ENCODE data around the gene NRCAM. TPM values are rescaled to one million over a fixed set of nuclear protein-coding genes. Genes with fewer than 3 reads are reported as not detected.

NRCAM gene
- total RNA-seq, 2 experiments from 2014 or later: 0.60 to 1.0 TPM

DNA sequence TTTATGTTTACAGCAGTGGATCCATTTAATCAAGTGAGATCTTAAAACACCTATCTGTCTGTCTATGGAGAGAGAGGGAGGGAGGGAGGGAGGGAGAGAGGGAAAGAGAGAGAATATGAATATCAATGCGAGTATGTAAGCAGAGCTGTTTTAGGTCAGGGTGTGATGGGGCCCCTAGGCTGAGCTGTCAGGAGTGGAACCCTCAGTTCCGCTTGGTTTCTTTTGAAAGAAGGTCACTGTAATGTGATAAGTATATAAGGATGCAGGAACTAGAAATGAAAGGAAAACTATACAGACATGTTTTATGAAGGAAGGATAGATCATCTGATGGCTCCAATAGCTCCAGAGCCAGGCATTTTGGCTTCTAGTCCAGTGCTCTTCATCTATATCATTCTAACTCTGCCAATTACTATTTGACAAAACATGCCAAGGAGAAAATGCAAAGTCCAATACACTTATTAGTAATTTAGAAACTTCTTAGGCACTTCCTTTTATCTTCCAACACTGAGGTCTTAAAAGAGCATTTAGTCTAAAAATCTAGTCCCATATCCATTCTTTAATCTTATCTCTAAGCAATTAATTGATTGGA, 70.3 kb downstream of the NRCAM start:
- Mint-ChIP-seq H3K36me3 (ENCODE audit: low read depth) (no peaks in the 10 kb centered on the region), H3K9me3 (ENCODE audit: low read depth) (peaks cover 2% of the 10 kb centered on the region), H3K4me3 (no peak overlapping the region), H3K27me3 (peaks cover 4% of the 10 kb centered on the region), H3K27ac (no peak overlapping the region), H3K4me1 (no peaks in the 10 kb centered on the region)
- DNase-seq: no peak
- no peak for ATAC-seq
- ChIA-PET POLR2A (no interaction called here), CTCF (interaction anchor here (0.6 kb wide), 1 partner anchor 23 kb away, joined by 3 read pairs; no protein-coding TSS in a partner anchor)
- intact Hi-C loops (cut with DNase I, micrococcal nuclease): loop anchor here in 1 of 2 experiments (2.0 kb wide), 1 partner anchor 111 kb away; no protein-coding TSS in a partner anchor

GRCh38 chr7:108384716-108385483, 71.3 kb downstream of the NRCAM start:
- POLR2A ChIA-PET: no interaction called here
- no peaks in the 10 kb centered on the region for H3K36me3 Mint-ChIP-seq (ENCODE audit: low read depth)
- intact Hi-C loops (cut with DNase I, micrococcal nuclease): loop anchor here in 1 of 2 experiments (2.0 kb wide), 1 partner anchor 112 kb away; no protein-coding TSS in a partner anchor

DNA sequence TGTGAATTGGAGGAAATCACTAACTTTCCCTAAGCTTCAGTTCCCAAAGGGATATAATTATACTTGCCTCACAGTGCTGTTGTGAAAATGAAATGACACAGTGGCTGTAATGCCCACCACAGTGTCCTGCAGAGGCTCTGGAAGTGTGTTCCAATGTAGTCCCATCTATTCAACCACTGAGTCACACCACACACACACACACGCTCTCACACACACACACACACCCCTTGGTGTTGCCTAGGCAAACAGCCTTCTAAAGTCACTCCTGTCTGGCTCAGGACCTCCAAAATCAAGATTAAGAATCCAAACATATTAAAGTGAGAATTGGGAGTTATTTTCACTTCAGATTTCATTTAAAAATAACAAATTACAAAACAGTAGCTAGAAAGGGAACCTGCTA, 73.3 kb downstream of the NRCAM start:
- Mint-ChIP-seq H3K36me3 (ENCODE audit: low read depth) (no peaks in the 10 kb centered on the region), H3K9me3 (ENCODE audit: low read depth) (no peaks in the 10 kb centered on the region), H3K4me1 (no peaks in the 10 kb centered on the region), H3K27me3 (peaks cover 6% of the 10 kb centered on the region), H3K27ac (no peak overlapping the region), H3K4me3 (no peak overlapping the region)
- DNase-seq (no peak), ATAC-seq (no peak)
- intact Hi-C loops (cut with DNase I, micrococcal nuclease): no loop called here
- CTCF ChIA-PET: interaction anchor here (0.6 kb wide), 1 partner anchor 116 kb away, joined by 3 read pairs; no protein-coding TSS in a partner anchor
- POLR2A ChIA-PET: no interaction called here

More at GRCh38 chr7:108384716-108385483, 71.3 kb downstream of the NRCAM start:
- H3K27me3 Mint-ChIP-seq: peaks cover 4% of the 10 kb centered on the region
- DNase-seq: no peak
- ATAC-seq: peak; percentile 81
- no peak overlapping the region for H3K27ac Mint-ChIP-seq
- H3K4me3 Mint-ChIP-seq: no peak overlapping the region
- CTCF ChIA-PET: interaction anchor here (0.6 to 1.4 kb wide), 3 partner anchors 24 to 227 kb away, joined by 3 to 4 read pairs (median 3); no protein-coding TSS in a partner anchor
- no peaks in the 10 kb centered on the region for H3K9me3 Mint-ChIP-seq (ENCODE audit: low read depth)
- no peaks in the 10 kb centered on the region for H3K4me1 Mint-ChIP-seq

GRCh38 chr7:108380517-108380916, 75.7 kb downstream of the NRCAM start:
- intact Hi-C loops (cut with DNase I, micrococcal nuclease): no loop called here
- Mint-ChIP-seq H3K27me3 (peaks cover 6% of the 10 kb centered on the region), H3K9me3 (ENCODE audit: low read depth) (no peaks in the 10 kb centered on the region), H3K4me1 (no peaks in the 10 kb centered on the region), H3K36me3 (ENCODE audit: low read depth) (no peaks in the 10 kb centered on the region), H3K4me3 (no peak overlapping the region), H3K27ac (no peak overlapping the region)
- no peak for DNase-seq
- CTCF ChIA-PET: interaction anchor here (0.6 kb wide), 1 partner anchor 393 kb away, joined by 5 read pairs; no protein-coding TSS in a partner anchor
- POLR2A ChIA-PET: no interaction called here
- no peak for ATAC-seq

DNA sequence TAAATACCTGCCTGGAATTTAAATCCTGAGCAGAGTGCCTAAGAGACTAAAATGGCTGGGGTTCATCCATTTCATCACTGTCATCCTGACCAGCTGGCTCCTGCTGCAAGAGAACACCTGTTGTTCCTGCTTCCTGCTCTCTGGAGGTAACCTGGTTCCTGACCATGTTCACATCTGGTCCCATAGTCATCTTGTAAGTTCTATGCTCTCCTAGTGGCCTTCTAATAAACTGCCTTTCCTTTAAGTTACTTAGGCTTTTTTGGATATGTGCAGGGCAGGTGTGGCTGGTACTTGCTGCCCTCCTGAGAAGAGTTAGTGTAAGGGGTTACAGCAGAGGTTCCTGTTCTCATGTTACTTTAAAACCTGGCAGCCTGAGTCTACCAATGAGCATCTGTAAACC, 80.0 kb downstream of the NRCAM start:
- POLR2A ChIA-PET: no interaction called here
- Mint-ChIP-seq H3K36me3 (ENCODE audit: low read depth) (no peaks in the 10 kb centered on the region), H3K27me3 (peaks cover 2% of the 10 kb centered on the region), H3K4me3 (no peak overlapping the region), H3K4me1 (no peaks in the 10 kb centered on the region), H3K27ac (no peak overlapping the region), H3K9me3 (ENCODE audit: low read depth) (no peaks in the 10 kb centered on the region)
- intact Hi-C loops (cut with DNase I, micrococcal nuclease): no loop called here
- ATAC-seq (no peak), DNase-seq (no peak)
- CTCF ChIA-PET: interaction anchor here (0.5 kb wide), 1 partner anchor 15 kb away, joined by 3 read pairs; no protein-coding TSS in a partner anchor

DNA sequence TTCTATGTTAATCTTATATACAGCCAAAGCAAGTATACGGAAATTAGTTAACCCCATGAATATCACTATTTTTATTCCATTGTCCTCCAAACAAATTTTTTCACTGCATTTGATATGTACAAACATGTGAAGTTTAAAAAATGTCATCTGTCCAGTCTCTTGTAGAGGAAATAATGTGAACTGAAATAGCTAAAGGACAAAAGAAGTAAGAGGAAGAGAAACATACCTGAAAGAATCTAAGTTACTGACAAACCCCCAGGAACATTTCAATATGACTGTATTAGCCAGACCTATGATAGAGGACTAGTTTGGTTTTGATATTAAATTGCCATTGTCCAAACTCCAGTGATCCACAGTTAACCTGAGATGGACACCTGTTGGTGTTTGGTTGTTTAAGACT, 80.6 kb downstream of the NRCAM start:
- Mint-ChIP-seq H3K4me3 (no peak overlapping the region), H3K36me3 (ENCODE audit: low read depth) (no peaks in the 10 kb centered on the region), H3K27me3 (peaks cover 2% of the 10 kb centered on the region), H3K4me1 (no peaks in the 10 kb centered on the region), H3K9me3 (ENCODE audit: low read depth) (no peaks in the 10 kb centered on the region), H3K27ac (no peak overlapping the region)
- ChIA-PET CTCF (interaction anchor here (0.5 to 1.1 kb wide), 2 partner anchors 14 to 82 kb away, joined by 3 read pairs; no protein-coding TSS in a partner anchor), POLR2A (no interaction called here)
- ATAC-seq (no peak), DNase-seq (no peak)
- intact Hi-C loops (cut with DNase I, micrococcal nuclease): no loop called here

- H3K27me3 Mint-ChIP-seq: peaks cover 2% of the 10 kb centered on the region
- intact Hi-C loops (cut with DNase I, micrococcal nuclease): no loop called here
These were observed 81.3 kb downstream of the NRCAM start for GRCh38 chr7:108374899-108375298.

GRCh38 chr7:108372618-108373017, 83.6 kb downstream of the NRCAM start:
- Mint-ChIP-seq H3K27ac (no peak overlapping the region), H3K9me3 (ENCODE audit: low read depth) (no peaks in the 10 kb centered on the region), H3K4me1 (no peaks in the 10 kb centered on the region), H3K27me3 (no peaks in the 10 kb centered on the region), H3K4me3 (no peak overlapping the region), H3K36me3 (ENCODE audit: low read depth) (no peaks in the 10 kb centered on the region)
- intact Hi-C loops (cut with DNase I, micrococcal nuclease): no loop called here
- POLR2A ChIA-PET: no interaction called here
- CTCF ChIA-PET: no interaction called here
- DNase-seq (no peak), ATAC-seq (no peak)

More at GRCh38 chr7:108374899-108375298, 81.3 kb downstream of the NRCAM start:
- no peaks in the 10 kb centered on the region for H3K9me3 Mint-ChIP-seq (ENCODE audit: low read depth)
- H3K36me3 Mint-ChIP-seq (ENCODE audit: low read depth): no peaks in the 10 kb centered on the region
- H3K4me3 Mint-ChIP-seq: no peak overlapping the region
- ChIA-PET CTCF (interaction anchor here (1.1 kb wide), 1 partner anchor 81 kb away, joined by 3 read pairs; no protein-coding TSS in a partner anchor), POLR2A (no interaction called here)
- DNase-seq (no peak), ATAC-seq (no peak)
- H3K27ac Mint-ChIP-seq: no peak overlapping the region
- H3K4me1 Mint-ChIP-seq: no peaks in the 10 kb centered on the region

DNA sequence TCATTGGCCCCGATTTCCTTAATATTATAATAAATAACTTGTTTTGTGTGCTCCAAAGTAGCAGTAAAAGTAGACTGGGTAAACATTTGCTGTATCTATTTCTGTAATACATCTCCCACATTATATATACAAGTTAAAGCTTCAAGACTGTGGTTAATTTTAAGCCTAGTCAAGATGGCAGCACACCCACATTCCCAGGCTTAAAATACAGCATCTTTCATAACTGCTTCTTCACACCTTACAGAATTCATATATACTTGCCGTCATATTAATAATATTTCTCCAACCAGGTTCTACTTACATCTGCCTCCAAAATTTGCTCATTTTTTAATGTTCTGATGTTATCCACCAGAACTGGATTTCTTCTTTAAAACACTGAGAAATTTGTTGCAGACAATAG, 85.6 kb downstream of the NRCAM start:
- Mint-ChIP-seq H3K36me3 (ENCODE audit: low read depth) (no peaks in the 10 kb centered on the region), H3K4me3 (no peak overlapping the region), H3K27me3 (no peaks in the 10 kb centered on the region), H3K9me3 (ENCODE audit: low read depth) (no peaks in the 10 kb centered on the region), H3K4me1 (no peaks in the 10 kb centered on the region), H3K27ac (no peak overlapping the region)
- intact Hi-C loops (cut with DNase I, micrococcal nuclease): no loop called here
- ATAC-seq: no peak
- DNase-seq: no peak
- POLR2A ChIA-PET: no interaction called here
- CTCF ChIA-PET: no interaction called here

DNA sequence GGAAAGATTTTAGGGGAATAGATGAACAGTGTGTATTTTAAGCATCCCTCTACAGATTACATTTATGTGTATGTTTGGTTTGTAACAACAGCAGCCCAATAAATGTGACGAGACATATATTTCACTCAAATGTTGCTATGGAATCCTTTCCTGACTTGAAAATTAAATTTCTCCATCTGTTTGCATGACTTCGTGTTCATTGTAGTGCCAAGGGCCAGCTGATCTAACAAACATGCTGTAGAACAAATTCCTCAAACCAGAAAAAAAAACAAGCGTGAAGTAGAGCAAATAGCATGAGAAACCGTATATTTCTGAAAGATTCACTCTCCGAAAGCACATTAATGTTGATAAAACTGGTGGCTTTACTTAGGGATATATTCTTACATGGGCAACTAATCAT, 87.8 kb downstream of the NRCAM start:
- Mint-ChIP-seq H3K9me3 (ENCODE audit: low read depth) (no peaks in the 10 kb centered on the region), H3K27ac (no peak overlapping the region), H3K4me3 (no peak overlapping the region), H3K36me3 (ENCODE audit: low read depth) (no peaks in the 10 kb centered on the region), H3K4me1 (no peaks in the 10 kb centered on the region), H3K27me3 (no peaks in the 10 kb centered on the region)
- intact Hi-C loops (cut with DNase I, micrococcal nuclease): loop anchor here in 1 of 2 experiments (5.0 kb wide), 1 partner anchor 44 kb away; no protein-coding TSS in a partner anchor
- DNase-seq: no peak
- POLR2A ChIA-PET: no interaction called here
- ATAC-seq: no peak
- CTCF ChIA-PET: no interaction called here

GRCh38 chr7:108367946-108368345, 88.3 kb downstream of the NRCAM start:
- DNase-seq (no peak), ATAC-seq (no peak)
- CTCF ChIA-PET: interaction anchor here (0.6 kb wide), 1 partner anchor 706 kb away, joined by 3 read pairs; no protein-coding TSS in a partner anchor
- Mint-ChIP-seq H3K4me3 (no peak overlapping the region), H3K9me3 (ENCODE audit: low read depth) (no peaks in the 10 kb centered on the region), H3K4me1 (no peaks in the 10 kb centered on the region), H3K27me3 (no peaks in the 10 kb centered on the region), H3K27ac (no peak overlapping the region), H3K36me3 (ENCODE audit: low read depth) (no peaks in the 10 kb centered on the region)
- POLR2A ChIA-PET: no interaction called here
- intact Hi-C loops (cut with DNase I, micrococcal nuclease): loop anchor here in 1 of 2 experiments (5.0 kb wide), 1 partner anchor 44 kb away; no protein-coding TSS in a partner anchor

Measured in activated CD4-positive, alpha-beta T cell treated with anti-CD3 and anti-CD28 coated beads for 36 hours (primary cell).